Prostate gland (tissue), 2 donors: Measurements from ENCODE around the gene FXYD2. TPM values are rescaled to one million over a fixed set of nuclear protein-coding genes. Genes with fewer than 3 reads are reported as not detected.

ENCODE experiments used
- DNase-seq: peaks from one replicate; pipeline ENCODE4 v3.0.0-alpha.2; 2019; ENCODE audit warnings: low spot score
- H3K27ac ChIP-seq, 2 donors: fragments of 200-600 bp; sonication (generic); 2 replicates each; pipeline ENCODE4 v1.5.1; 2017 to 2019
- H3K27me3 ChIP-seq: fragments of 200-600 bp; sonication (generic); replicated peaks from 2 replicates; pipeline ENCODE4 v1.5.1; 2019; ENCODE audit not compliant: insufficient read depth
- H3K36me3 ChIP-seq, 2 donors: fragments of 200-600 bp; sonication (generic); 1 replicate in 1 of 2; 2 replicates in 1 of 2; pipeline versions ENCODE4 v1.5.1 to v1.8.1; 2017 to 2019
- H3K4me1 ChIP-seq: fragments of 200-600 bp; sonication (generic); replicated peaks from 2 replicates; pipeline ENCODE4 v1.5.1; 2019
- H3K4me3 ChIP-seq, 2 donors: fragments of 200-600 bp; sonication (generic); 2 replicates each; pipeline ENCODE4 v1.5.1; 2017 to 2019
- H3K9me3 ChIP-seq: fragments of 200-600 bp; sonication (generic); 2 replicates; pipeline ENCODE4 v1.5.1; 2017
- POLR2A ChIP-seq: fragments of 450-650 bp; IDR thresholded peaks from one replicate; pipeline ENCODE4 v1.6.1; 2016; ENCODE audit warnings: antibody characterized with exemption, mild to moderate bottlenecking
- POLR2AphosphoS5 ChIP-seq: sonication (generic); formaldehyde crosslinking; IDR thresholded peaks from one replicate; pipeline ENCODE4 v1.6.1; 2017; ENCODE audit warnings: antibody characterized with exemption
- WGBS: methylation state at CpG from one replicate; pipeline ENCODE4 v1.1.5; 2018; 5-methylcytosine and 5-hydroxymethylcytosine counted together
- intact Hi-C: fragments of 100-400 bp; cut with DNase I; formaldehyde crosslinking; loops from one replicate; pipeline ENCODE4 v1.14.2; 2022
- total RNA-seq, 2 donors: library from RNA; depleted of rRNA; stranded (reverse); fragments of >200 nt; gene quantifications; one replicate each; pipeline ENCODE4 v1.1.0, GENCODE V29; 2016
- TF ChIP-seq, protein P1 (sequence below), 4 experiments: fragments of 200-600 bp in 2 of 4; fragments of 450-650 bp in 2 of 4; sonication (generic) in 2 of 4; IDR thresholded peaks; 1 replicate in 3 of 4; 2 replicates in 1 of 4; pipeline ENCODE4 v1.5.1; 2016 to 2019; ENCODE audit warnings: antibody characterized with exemption in 4 of 4, mild to moderate bottlenecking in 2 of 4, moderate library complexity in 2 of 4

Gene FXYD2
- total RNA-seq, 2 donors from 2014 or later: 0.87 to 1.8 TPM

GRCh38 chr11:117792992-117793391, 31.6 kb downstream of the FXYD2 start:
- TF ChIP-seq, protein P1, sequence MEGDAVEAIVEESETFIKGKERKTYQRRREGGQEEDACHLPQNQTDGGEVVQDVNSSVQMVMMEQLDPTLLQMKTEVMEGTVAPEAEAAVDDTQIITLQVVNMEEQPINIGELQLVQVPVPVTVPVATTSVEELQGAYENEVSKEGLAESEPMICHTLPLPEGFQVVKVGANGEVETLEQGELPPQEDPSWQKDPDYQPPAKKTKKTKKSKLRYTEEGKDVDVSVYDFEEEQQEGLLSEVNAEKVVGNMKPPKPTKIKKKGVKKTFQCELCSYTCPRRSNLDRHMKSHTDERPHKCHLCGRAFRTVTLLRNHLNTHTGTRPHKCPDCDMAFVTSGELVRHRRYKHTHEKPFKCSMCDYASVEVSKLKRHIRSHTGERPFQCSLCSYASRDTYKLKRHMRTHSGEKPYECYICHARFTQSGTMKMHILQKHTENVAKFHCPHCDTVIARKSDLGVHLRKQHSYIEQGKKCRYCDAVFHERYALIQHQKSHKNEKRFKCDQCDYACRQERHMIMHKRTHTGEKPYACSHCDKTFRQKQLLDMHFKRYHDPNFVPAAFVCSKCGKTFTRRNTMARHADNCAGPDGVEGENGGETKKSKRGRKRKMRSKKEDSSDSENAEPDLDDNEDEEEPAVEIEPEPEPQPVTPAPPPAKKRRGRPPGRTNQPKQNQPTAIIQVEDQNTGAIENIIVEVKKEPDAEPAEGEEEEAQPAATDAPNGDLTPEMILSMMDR (IDR thresholded peaks at IDR 0.05): no peak
- TF ChIP-seq POLR2A (no peak), POLR2AphosphoS5 (no peak)
- no peaks in the 10 kb centered on the region for H3K36me3 ChIP-seq
- no peak for DNase-seq
- no peak overlapping the region for H3K4me3 ChIP-seq
- WGBS: 81% methylated on average over 6 of the region's 6 CpGs
- H3K4me1 ChIP-seq: peaks cover 8% of the 10 kb centered on the region
- intact Hi-C loops: no loop called here
- no peak overlapping the region for H3K27ac ChIP-seq
- H3K27me3 ChIP-seq: peaks cover 17% of the 10 kb centered on the region
- H3K9me3 ChIP-seq: no peaks in the 10 kb centered on the region

DNA sequence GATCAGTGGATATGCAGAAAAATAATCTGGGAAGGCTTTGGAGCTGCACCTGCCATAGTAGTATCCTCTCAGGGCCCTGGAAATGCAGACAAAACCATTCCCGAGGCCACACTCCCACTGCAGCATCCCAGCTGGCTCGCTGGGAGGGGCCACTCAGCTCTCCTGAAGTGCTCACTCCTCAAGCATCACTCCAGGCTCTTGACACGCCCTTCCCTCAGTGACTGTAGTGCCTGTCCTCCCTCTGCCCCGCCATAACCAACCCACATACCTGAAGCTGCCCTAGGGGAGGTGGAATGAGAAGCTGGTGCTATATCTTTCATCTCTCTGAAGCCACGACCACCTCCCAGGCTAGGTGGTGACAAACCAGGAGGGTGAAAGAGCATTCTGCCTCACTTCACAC, 32.3 kb downstream of the FXYD2 start:
- H3K27ac ChIP-seq: no peak overlapping the region
- no peaks in the 10 kb centered on the region for H3K36me3 ChIP-seq
- H3K4me3 ChIP-seq: no peak overlapping the region
- no peak for DNase-seq
- intact Hi-C loops: no loop called here
- H3K27me3 ChIP-seq: peaks cover 17% of the 10 kb centered on the region
- no peak for TF ChIP-seq POLR2A
- TF ChIP-seq, protein P1 (IDR thresholded peaks at IDR 0.05): no peak
- no peak for TF ChIP-seq POLR2AphosphoS5
- WGBS: 85% methylated on average over 5 of the region's 5 CpGs
- peaks cover 8% of the 10 kb centered on the region for H3K4me1 ChIP-seq
- H3K9me3 ChIP-seq: no peaks in the 10 kb centered on the region

DNA sequence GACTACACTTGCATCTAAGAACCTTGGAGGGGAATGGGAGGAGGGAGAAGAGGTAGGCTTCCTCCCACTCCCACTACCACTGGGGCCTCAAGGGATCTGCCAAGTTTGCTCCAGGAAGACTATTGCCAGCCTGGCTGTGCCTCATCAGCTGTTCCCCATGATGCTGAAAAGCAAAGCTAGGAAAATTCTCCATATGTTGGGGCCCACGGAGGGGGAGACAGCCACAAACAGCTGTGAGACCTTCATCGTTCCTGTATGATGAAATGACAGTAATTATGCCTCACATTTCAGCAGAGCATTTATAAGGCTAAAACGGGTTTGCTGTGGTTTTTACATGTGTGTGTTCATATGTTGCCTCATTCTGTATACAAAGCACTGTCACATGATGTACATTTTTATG, 34.3 kb downstream of the FXYD2 start:
- no peak for DNase-seq
- no peak for TF ChIP-seq POLR2A
- no peak for TF ChIP-seq POLR2AphosphoS5
- TF ChIP-seq, protein P1 (IDR thresholded peaks at IDR 0.05): no peak
- H3K4me1 ChIP-seq: no peaks in the 10 kb centered on the region
- no peaks in the 10 kb centered on the region for H3K36me3 ChIP-seq
- intact Hi-C loops: no loop called here
- no peak overlapping the region for H3K4me3 ChIP-seq
- H3K9me3 ChIP-seq: no peaks in the 10 kb centered on the region
- H3K27ac ChIP-seq: no peak overlapping the region
- peaks cover 7% of the 10 kb centered on the region for H3K27me3 ChIP-seq
- WGBS: 69% methylated on average over 3 of the region's 3 CpGs

DNA sequence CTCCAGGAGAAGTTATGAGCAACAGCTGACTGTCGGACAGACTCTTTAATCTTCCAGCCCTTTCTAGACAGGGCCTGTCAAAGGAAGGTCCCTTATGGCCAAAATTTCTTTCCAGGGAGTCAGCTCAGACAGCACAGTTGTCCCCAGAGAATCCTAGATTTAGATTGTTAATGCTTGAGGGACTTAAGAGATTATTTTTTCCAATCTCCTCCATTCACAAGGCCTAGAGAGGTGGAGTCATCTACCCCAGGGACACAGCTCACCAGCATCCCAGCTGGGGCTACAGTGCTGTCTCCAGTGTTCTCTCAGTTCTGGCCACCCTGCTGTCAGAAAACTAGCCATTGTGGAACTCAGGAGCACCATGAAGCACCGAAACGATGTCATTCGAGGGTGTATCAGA, 35.3 kb downstream of the FXYD2 start:
- TF ChIP-seq, protein P1 (IDR thresholded peaks at IDR 0.05): no peak
- TF ChIP-seq POLR2A (no peak), POLR2AphosphoS5 (no peak)
- no peak overlapping the region for H3K27ac ChIP-seq
- intact Hi-C loops: no loop called here
- no peak for DNase-seq
- peaks cover 2% of the 10 kb centered on the region for H3K27me3 ChIP-seq
- H3K9me3 ChIP-seq: no peaks in the 10 kb centered on the region
- no peaks in the 10 kb centered on the region for H3K36me3 ChIP-seq
- WGBS: 96% methylated on average over 4 of the region's 4 CpGs
- no peaks in the 10 kb centered on the region for H3K4me1 ChIP-seq
- H3K4me3 ChIP-seq: no peak overlapping the region

DNA sequence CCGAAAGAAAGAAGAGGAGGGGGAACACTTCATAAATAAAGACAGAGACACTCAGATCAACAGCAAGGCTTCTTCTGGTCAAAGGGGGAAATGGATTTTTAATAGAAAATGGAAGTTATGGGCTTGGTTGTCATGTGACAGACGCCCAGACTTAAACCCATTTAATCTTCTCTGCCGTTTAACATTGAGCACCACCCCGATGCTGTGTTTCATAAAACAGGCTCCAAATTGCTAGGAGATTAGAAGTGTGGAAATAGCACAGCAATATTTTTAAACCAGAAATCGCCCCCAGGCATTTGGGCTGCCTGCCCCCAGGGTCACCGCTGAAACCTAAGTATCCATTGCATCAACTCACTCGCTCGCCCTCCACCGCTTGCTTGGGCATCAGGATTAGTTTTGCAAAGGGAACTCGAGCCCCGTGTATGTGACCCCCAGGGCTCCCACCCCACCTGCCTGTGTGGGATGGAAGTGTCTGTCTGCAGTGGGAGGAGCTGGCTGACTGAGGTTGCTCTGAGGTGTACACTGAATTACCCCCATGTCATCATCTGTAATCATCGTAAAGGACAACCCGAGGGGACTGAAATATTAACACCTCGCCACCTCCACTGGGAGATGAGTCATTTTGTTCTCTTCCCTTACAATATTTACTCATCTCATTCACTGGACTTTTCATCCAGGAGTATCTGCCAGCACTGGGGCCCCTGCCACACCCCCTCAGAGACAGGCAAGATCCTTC, 38.2 kb downstream of the FXYD2 start:
- H3K27me3 ChIP-seq: no peaks in the 10 kb centered on the region

More for the DNA sequence above, 38.2 kb downstream of the FXYD2 start:
- no peak for DNase-seq
- Histone ChIP-seq H3K36me3 (no peaks in the 10 kb centered on the region), H3K4me3 (no peak overlapping the region), H3K27ac (no peak overlapping the region), H3K4me1 (no peaks in the 10 kb centered on the region), H3K9me3 (no peaks in the 10 kb centered on the region)
- TF ChIP-seq, protein P1 (IDR thresholded peaks at IDR 0.05): no peak
- no peak for TF ChIP-seq POLR2A
- TF ChIP-seq POLR2AphosphoS5: no peak
- WGBS: 49% methylated on average over 14 of the region's 14 CpGs
- intact Hi-C loops: no loop called here
